DND-41 (cell line): ENCODE results near the gene HGS.

ENCODE experiments used
- ATAC-seq: fragments of 200-7000 bp; cut with Tn5 transposase; 3 replicates; pipeline ENCODE4 v1.9.1; 2021; ENCODE audit warnings: low read depth; ENCODE audit not compliant: insufficient read depth
- DNase-seq: peaks from one replicate; pipeline ENCODE4 v3.0.0-alpha.2; 2020
- H2AFZ ChIP-seq: 2 replicates; pipeline ENCODE4 v1.6.0; 2012; ENCODE audit warnings: low read depth, low read length
- H3K27ac ChIP-seq: 2 replicates; pipeline ENCODE4 v1.5.1; 2012; ENCODE audit warnings: low read length, inconsistent platforms
- H3K27me3 ChIP-seq: fragments of 200-600 bp; sonication (generic); 2 replicates; pipeline ENCODE4 v1.6.0; 2012; ENCODE audit warnings: low read length, mild to moderate bottlenecking, inconsistent platforms; ENCODE audit not compliant: insufficient read depth, poor library complexity
- H3K36me3 ChIP-seq: 2 replicates; pipeline ENCODE4 v1.5.1; 2012; ENCODE audit warnings: low read length, inconsistent platforms; ENCODE audit not compliant: insufficient read depth
- H3K4me1 ChIP-seq: 2 replicates; pipeline ENCODE4 v1.5.1; 2012; ENCODE audit warnings: mild to moderate bottlenecking, low read length; ENCODE audit not compliant: insufficient read depth
- H3K4me2 ChIP-seq: 2 replicates; pipeline ENCODE4 v1.6.0; 2012; ENCODE audit warnings: mild to moderate bottlenecking, moderate library complexity, low read length, inconsistent platforms; ENCODE audit not compliant: insufficient read depth
- H3K4me3 ChIP-seq, 2 experiments: fragments of 200-600 bp in 1 of 2; shearing (Covaris generic) in 1 of 2; 2 replicates each; pipeline ENCODE4 v1.5.1; 2012 to 2016; ENCODE audit warnings: inconsistent platforms in 2 of 2, low read length in 2 of 2, mild to moderate bottlenecking in 2 of 2, low read depth in 1 of 2, moderate library complexity in 1 of 2
- H3K79me2 ChIP-seq: 2 replicates; pipeline ENCODE4 v1.6.0; 2012; ENCODE audit warnings: low read length, inconsistent platforms; ENCODE audit not compliant: insufficient read depth
- H3K9ac ChIP-seq: 2 replicates; pipeline ENCODE4 v1.6.0; 2012; ENCODE audit warnings: low read depth, mild to moderate bottlenecking, inconsistent platforms, low read length, moderate library complexity
- H3K9me3 ChIP-seq: 2 replicates; pipeline ENCODE4 v1.5.1; 2012; ENCODE audit warnings: low read length, moderate library complexity, mild to moderate bottlenecking, inconsistent platforms; ENCODE audit not compliant: insufficient read depth, severe bottlenecking
- H4K20me1 ChIP-seq: 2 replicates; pipeline ENCODE4 v1.6.0; 2012; ENCODE audit warnings: low read length; ENCODE audit not compliant: insufficient read depth
- CTCF ChIP-seq: IDR thresholded peaks from 2 replicates; pipeline ENCODE4 v1.5.1; 2012; ENCODE audit warnings: borderline replicate concordance, low read length, moderate library complexity, mild to moderate bottlenecking; ENCODE audit not compliant: poor library complexity, severe bottlenecking; ENCODE audit errors: extremely low read depth
- EZH2 ChIP-seq: IDR thresholded peaks from 3 replicates; pipeline ENCODE4 v1.6.1; 2012; ENCODE audit warnings: borderline replicate concordance, low read depth, mild to moderate bottlenecking, moderate library complexity, low read length, inconsistent platforms; ENCODE audit not compliant: severe bottlenecking

Gene HGS

GRCh38 chr17:81648707-81649085 lies 35.1 kb upstream of the HGS start:
- DNase-seq (no peak), ATAC-seq (no peak)
- TF ChIP-seq CTCF (no peak), EZH2 (no peak)
- H3K9ac ChIP-seq: no peak overlapping the region
- no peaks in the 10 kb centered on the region for H3K79me2 ChIP-seq
- no peak overlapping the region for H3K4me3 ChIP-seq
- no peaks in the 10 kb centered on the region for H3K36me3 ChIP-seq
- peaks cover 2% of the 10 kb centered on the region for H3K9me3 ChIP-seq
- H4K20me1 ChIP-seq: no peaks in the 10 kb centered on the region
- H3K27me3 ChIP-seq: no peaks in the 10 kb centered on the region
- no peak overlapping the region for H2AFZ ChIP-seq
- no peak overlapping the region for H3K4me2 ChIP-seq
- no peaks in the 10 kb centered on the region for H3K4me1 ChIP-seq
- no peak overlapping the region for H3K27ac ChIP-seq

GRCh38 chr17:81650951-81651350 lies 32.9 kb upstream of the HGS start:
- Histone ChIP-seq H3K36me3 (no peaks in the 10 kb centered on the region), H4K20me1 (no peaks in the 10 kb centered on the region), H3K27me3 (no peaks in the 10 kb centered on the region), H3K9ac (no peak overlapping the region), H3K4me3 (no peak overlapping the region), H3K4me2 (no peak overlapping the region), H3K9me3 (peaks cover 2% of the 10 kb centered on the region), H3K4me1 (no peaks in the 10 kb centered on the region), H3K27ac (no peak overlapping the region), H2AFZ (no peak overlapping the region), H3K79me2 (no peaks in the 10 kb centered on the region)
- no peak for TF ChIP-seq EZH2
- no peak for TF ChIP-seq CTCF
- ATAC-seq (0 out of 3 replicates have a peak, but pooled peaks have one; percentile 27), DNase-seq (no peak)

- Histone ChIP-seq H2AFZ (no peak overlapping the region), H3K9ac (no peak overlapping the region), H3K27me3 (no peaks in the 10 kb centered on the region), H3K4me2 (no peak overlapping the region), H3K9me3 (peaks cover 2% of the 10 kb centered on the region), H3K4me1 (no peaks in the 10 kb centered on the region), H3K27ac (no peak overlapping the region), H3K36me3 (no peaks in the 10 kb centered on the region), H3K79me2 (no peaks in the 10 kb centered on the region), H4K20me1 (no peaks in the 10 kb centered on the region), H3K4me3 (no peak overlapping the region)
- DNase-seq (no peak), ATAC-seq (no peak)
- TF ChIP-seq EZH2 (no peak), CTCF (no peak)
Observed at GRCh38 chr17:81651692-81652091, 32.1 kb upstream of the HGS start.
